HUES64 (cell line): ENCODE results near the gene NAA40. TPM values are rescaled to one million over a fixed set of nuclear protein-coding genes. Genes with fewer than 3 reads are reported as not detected.

ENCODE experiments used
- H3K27ac ChIP-seq: 2 replicates; pipeline ENCODE4 v1.7.0; 2013; ENCODE audit warnings: low read depth, low read length, inconsistent platforms
- H3K27me3 ChIP-seq: 2 replicates; pipeline ENCODE4 v1.6.1; 2013; ENCODE audit warnings: mild to moderate bottlenecking, low read length; ENCODE audit not compliant: insufficient read depth
- H3K36me3 ChIP-seq: 2 replicates; pipeline ENCODE4 v1.6.1; 2013; ENCODE audit warnings: mild to moderate bottlenecking, low read length; ENCODE audit not compliant: insufficient read depth
- H3K4me1 ChIP-seq: 2 replicates; pipeline ENCODE4 v1.6.1; 2013; ENCODE audit warnings: mild to moderate bottlenecking, low read length, moderate library complexity; ENCODE audit not compliant: insufficient read depth
- H3K4me3 ChIP-seq: 2 replicates; pipeline ENCODE4 v1.5.1; 2013; ENCODE audit warnings: mild to moderate bottlenecking, low read length, moderate library complexity
- H3K9ac ChIP-seq: 2 replicates; pipeline ENCODE4 v1.6.1; 2013; ENCODE audit warnings: mild to moderate bottlenecking, low read depth, low read length
- H3K9me3 ChIP-seq: 2 replicates; pipeline ENCODE4 v1.6.1; 2013; ENCODE audit warnings: low read depth, low read length; ENCODE audit not compliant: insufficient read depth
- WGBS: fragments of 150-250, 120-280 bp; methylation state at CpG from one replicate; pipeline ENCODE4 v1.1.7; 2013; ENCODE audit warnings: missing lambda C conversion rate; 5-methylcytosine and 5-hydroxymethylcytosine counted together
- polyA plus RNA-seq, 2 experiments: library from polyadenylated mRNA; stranded (reverse); fragments of 50-300 nt; gene quantifications; one replicate each; pipeline ENCODE4 v1.2.3, GENCODE V29; 2013

Gene NAA40
- 28.0 TPM for polyA plus RNA-seq (2013, experiment 1 of 2)
- polyA plus RNA-seq (2013, experiment 2 of 2) = 22.5 TPM

- Histone ChIP-seq H3K4me1 (no peaks in the 10 kb centered on the region; the same call in 1 of the 2 replicates), H3K27me3 (no peaks in the 10 kb centered on the region), H3K9me3 (no peaks in the 10 kb centered on the region), H3K36me3 (peaks cover 6% of the 10 kb centered on the region; the same call in 1 of the 2 replicates), H3K9ac (peak within 1 kb of the TSS; percentile 97), H3K27ac (peak within 1 kb of the TSS; percentile 94), H3K4me3 (peak within 1 kb of the TSS; percentile 96)
- WGBS = under 1% methylated on average over 88 of the region's 92 CpGs
These were observed at the start of gene NAA40 for GRCh38 chr11:63938479-63939396. Gene NAA40, plus strand, starts transcription at chr11:63939002. Its CDS starts 95 bp downstream, at chr11:63939097.

GRCh38 chr11:63889344-63889743 is 49.5 kb upstream of the NAA40 start:
- 95% methylated on average over 6 of the region's 6 CpGs for WGBS
- Histone ChIP-seq H3K27me3 (no peaks in the 10 kb centered on the region), H3K36me3 (peaks cover 4% of the 10 kb centered on the region; the same call in 1 of the 2 replicates), H3K9me3 (no peaks in the 10 kb centered on the region), H3K4me3 (no peak overlapping the region), H3K27ac (no peak overlapping the region), H3K4me1 (peaks cover 17% of the 10 kb centered on the region), H3K9ac (no peak overlapping the region)

- no peaks in the 10 kb centered on the region for H3K27me3 ChIP-seq
- H3K9ac ChIP-seq = no peak overlapping the region
- 86% methylated on average over 7 of the region's 7 CpGs for WGBS
- H3K36me3 ChIP-seq = peaks cover 11% of the 10 kb centered on the region
- peaks cover 17% of the 10 kb centered on the region for H3K4me1 ChIP-seq
- no peak overlapping the region for H3K4me3 ChIP-seq
- H3K27ac ChIP-seq = no peak overlapping the region
- H3K9me3 ChIP-seq = no peaks in the 10 kb centered on the region
These were observed 48.4 kb upstream of the NAA40 start for GRCh38 chr11:63890368-63890767.

DNA sequence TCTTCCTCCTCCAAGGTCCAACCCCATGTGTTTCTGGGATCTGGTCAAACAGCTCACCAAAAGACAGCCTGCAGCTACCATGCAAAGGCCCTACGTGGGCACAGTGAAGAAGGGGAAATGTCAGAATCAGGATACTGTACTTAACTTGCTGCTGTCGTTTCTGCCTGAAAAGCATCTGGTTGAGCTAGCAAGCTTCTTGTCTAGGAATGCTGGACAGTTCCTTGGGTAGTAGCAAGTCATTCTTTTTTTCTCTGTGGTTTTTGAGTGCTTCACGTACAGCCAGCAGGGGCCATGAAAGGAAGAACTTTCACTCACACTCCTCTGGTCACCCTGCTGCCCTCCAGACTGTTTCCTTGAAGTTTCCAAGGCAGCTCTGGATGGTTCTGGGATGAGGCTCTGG is 46.6 kb upstream of the NAA40 start:
- peaks cover 16% of the 10 kb centered on the region for H3K4me1 ChIP-seq
- H3K9me3 ChIP-seq = no peaks in the 10 kb centered on the region
- no peaks in the 10 kb centered on the region for H3K27me3 ChIP-seq
- H3K27ac ChIP-seq = no peak overlapping the region
- WGBS = 70% methylated on average over 3 of the region's 3 CpGs
- no peak overlapping the region for H3K4me3 ChIP-seq
- no peak overlapping the region for H3K9ac ChIP-seq
- peaks cover 28% of the 10 kb centered on the region for H3K36me3 ChIP-seq

- H3K4me3 ChIP-seq = no peak overlapping the region
- no peak overlapping the region for H3K9ac ChIP-seq
- H3K27me3 ChIP-seq = no peaks in the 10 kb centered on the region
- H3K9me3 ChIP-seq = no peaks in the 10 kb centered on the region
- peaks cover 6% of the 10 kb centered on the region for H3K4me1 ChIP-seq
- H3K36me3 ChIP-seq = peaks cover 39% of the 10 kb centered on the region
- no peak overlapping the region for H3K27ac ChIP-seq
- WGBS = 96% methylated on average over 6 of the region's 6 CpGs
These were observed 45.4 kb upstream of the NAA40 start for GRCh38 chr11:63893355-63893754.

GRCh38 chr11:63896071-63896470 is 42.7 kb upstream of the NAA40 start:
- Histone ChIP-seq H3K36me3 (peaks cover 66% of the 10 kb centered on the region), H3K9me3 (no peaks in the 10 kb centered on the region), H3K4me1 (no peaks in the 10 kb centered on the region), H3K27me3 (no peaks in the 10 kb centered on the region), H3K4me3 (no peak overlapping the region), H3K9ac (no peak overlapping the region), H3K27ac (no peak overlapping the region)
- 93% methylated on average over 4 of the region's 4 CpGs for WGBS

- Histone ChIP-seq H3K36me3 (peaks cover 80% of the 10 kb centered on the region), H3K27me3 (no peaks in the 10 kb centered on the region), H3K9me3 (no peaks in the 10 kb centered on the region), H3K9ac (no peak overlapping the region), H3K4me3 (no peak overlapping the region), H3K4me1 (no peaks in the 10 kb centered on the region), H3K27ac (no peak overlapping the region)
- 98% methylated on average over 10 of the region's 10 CpGs for WGBS
These were observed 41.2 kb upstream of the NAA40 start for GRCh38 chr11:63897459-63898146.

GRCh38 chr11:63901660-63902059 is 37.1 kb upstream of the NAA40 start:
- 96% methylated on average over 1 of the region's 3 CpGs for WGBS
- no peaks in the 10 kb centered on the region for H3K9me3 ChIP-seq
- no peak overlapping the region for H3K4me3 ChIP-seq
- no peaks in the 10 kb centered on the region for H3K4me1 ChIP-seq
- H3K27me3 ChIP-seq = no peaks in the 10 kb centered on the region
- no peak overlapping the region for H3K9ac ChIP-seq
- no peak overlapping the region for H3K27ac ChIP-seq
- peaks cover 85% of the 10 kb centered on the region for H3K36me3 ChIP-seq

GRCh38 chr11:63903884-63904283 is 34.9 kb upstream of the NAA40 start:
- H3K27ac ChIP-seq = no peak overlapping the region
- H3K27me3 ChIP-seq = no peaks in the 10 kb centered on the region
- H3K36me3 ChIP-seq = peaks cover 72% of the 10 kb centered on the region
- no peak overlapping the region for H3K4me3 ChIP-seq
- H3K9me3 ChIP-seq = no peaks in the 10 kb centered on the region
- no peak overlapping the region for H3K9ac ChIP-seq
- peaks cover 18% of the 10 kb centered on the region for H3K4me1 ChIP-seq
- 94% methylated on average over 14 of the region's 14 CpGs for WGBS

GRCh38 chr11:63904743-63905142 is 34.1 kb upstream of the NAA40 start:
- Histone ChIP-seq H3K4me3 (no peak overlapping the region), H3K9me3 (no peaks in the 10 kb centered on the region), H3K27ac (no peak overlapping the region), H3K9ac (no peak overlapping the region), H3K27me3 (no peaks in the 10 kb centered on the region), H3K4me1 (peaks cover 18% of the 10 kb centered on the region), H3K36me3 (peaks cover 64% of the 10 kb centered on the region)
- WGBS = 96% methylated on average over 13 of the region's 13 CpGs

- no peaks in the 10 kb centered on the region for H3K27me3 ChIP-seq
- H3K27ac ChIP-seq = no peak overlapping the region
- peaks cover 22% of the 10 kb centered on the region for H3K4me1 ChIP-seq
- peaks cover 59% of the 10 kb centered on the region for H3K36me3 ChIP-seq
- no peak overlapping the region for H3K4me3 ChIP-seq
- no peak overlapping the region for H3K9ac ChIP-seq
- 96% methylated on average over 6 of the region's 6 CpGs for WGBS
- H3K9me3 ChIP-seq = no peaks in the 10 kb centered on the region
These were observed 33.6 kb upstream of the NAA40 start for GRCh38 chr11:63905179-63905578.
